Body of pancreas (tissue), 4 donors: ENCODE measurements around the gene HOXB8. TPM values are rescaled to one million over a fixed set of nuclear protein-coding genes. Genes with fewer than 3 reads are reported as not detected.
A peak's percentile ranks its signal among the peaks of the same experiment; 100 is the strongest.

Experiments used
- ATAC-seq: fragments of 150-250 bp; one replicate; pipeline ENCODE4 v1.9.1; 2016
- DNase-seq, 4 donors: peaks; one replicate each; pipeline ENCODE4 v3.0.0-alpha.2; 2019
- H3K27ac ChIP-seq, 4 donors: fragments of 200-600 bp; sonication (generic); 1 replicate in 3 of 4; 2 replicates in 1 of 4; pipeline versions ENCODE4 v1.5.1 to v1.6.1; 2016 to 2019; ENCODE audit warnings: mild to moderate bottlenecking in 1 of 4, mixed read lengths in 1 of 4, moderate library complexity in 1 of 4
- H3K27me3 ChIP-seq, 2 donors: fragments of 200-600 bp; sonication (generic); one replicate each; pipeline ENCODE4 v1.6.0; 2016; ENCODE audit warnings: mild to moderate bottlenecking in 1 of 2
- H3K36me3 ChIP-seq, 2 donors: fragments of 200-600 bp; sonication (generic); replicated peaks in 1 of 2; 2 replicates each; pipeline ENCODE4 v1.5.1; 2016; ENCODE audit warnings: low read depth in 2 of 2; ENCODE audit not compliant: insufficient read depth in 1 of 2
- H3K4me1 ChIP-seq: fragments of 200-600 bp; sonication (generic); one replicate; pipeline ENCODE4 v1.6.0; 2016
- H3K4me3 ChIP-seq, 2 donors: fragments of 200-600 bp; sonication (generic); 1 replicate in 1 of 2; 2 replicates in 1 of 2; pipeline ENCODE4 v1.5.1; 2016 to 2019
- H3K9me3 ChIP-seq, 3 donors: fragments of 200-600 bp; sonication (generic); 1 replicate in 2 of 3; 2 replicates in 1 of 3; pipeline ENCODE4 v1.5.1; 2016
- POLR2A ChIP-seq, 3 donors: fragments of 450-650 bp; IDR thresholded peaks; one replicate each; pipeline ENCODE4 v1.6.1; 2016; ENCODE audit warnings: antibody characterized with exemption in 3 of 3, mild to moderate bottlenecking in 2 of 3
- WGBS, 2 donors: methylation state at CpG; one replicate each; pipeline ENCODE4 v1.1.5; 2017; 5-methylcytosine and 5-hydroxymethylcytosine counted together
- intact Hi-C: fragments of 100-400 bp; cut with DNase I; formaldehyde crosslinking; loops from one replicate; pipeline ENCODE4 v1.15.1; 2023
- total RNA-seq, 2 donors: library from RNA; depleted of rRNA; stranded (reverse); fragments of >200 nt; gene quantifications; one replicate each; pipeline ENCODE4 v1.1.0, GENCODE V29; 2016
- TF ChIP-seq, protein P1 (sequence below), 7 experiments: fragments of 450-650 bp in 4 of 7; fragments of 200-600 bp in 3 of 7; sonication (generic) in 3 of 7; IDR thresholded peaks; one replicate each; pipeline ENCODE4 v1.5.1; 2016 to 2019; ENCODE audit warnings: antibody characterized with exemption in 7 of 7

HOXB8 gene
- total RNA-seq, 2 donors from 2014 or later = not detected

DNA sequence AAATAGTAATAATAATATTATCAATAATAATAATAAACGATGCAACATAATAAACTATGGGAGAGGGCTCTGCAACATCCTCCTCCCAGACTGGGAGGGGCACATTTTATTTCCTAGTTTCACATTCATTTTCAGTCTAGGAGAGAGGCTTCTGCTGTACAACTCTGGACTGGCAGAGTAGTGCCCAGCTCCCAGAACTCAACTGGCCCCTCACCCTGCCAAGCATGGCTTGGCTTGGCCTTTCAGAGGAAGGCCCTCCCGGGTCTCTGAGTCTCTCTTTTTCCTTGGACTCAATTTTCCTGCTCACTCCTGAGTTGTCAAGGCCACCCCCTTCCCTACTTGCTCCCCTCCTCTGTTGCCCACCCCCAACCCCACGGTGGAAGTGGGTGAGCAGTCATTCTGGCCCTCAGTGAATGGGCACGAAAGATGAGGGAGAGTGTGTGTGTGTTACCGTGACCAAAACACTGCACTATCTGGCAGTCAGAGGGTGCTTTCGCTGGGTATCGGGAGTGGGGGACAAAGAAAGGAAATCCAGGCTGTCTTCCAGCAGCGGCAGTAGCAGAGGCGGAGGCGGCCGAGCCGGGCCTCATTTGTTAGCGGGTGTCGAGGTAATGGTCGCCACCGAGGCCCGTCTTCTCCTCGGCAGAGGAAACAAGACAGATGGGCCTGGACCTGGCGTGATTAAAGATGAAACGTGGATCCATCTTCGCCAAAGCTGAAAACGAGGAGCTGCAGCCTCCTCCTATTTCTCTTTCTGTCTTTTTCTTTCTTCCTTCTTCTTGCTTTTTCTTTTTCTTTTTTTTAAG, 39.2 kb downstream of the HOXB8 start:
- Histone ChIP-seq H3K27me3 (peaks cover 0 to 43% of the 10 kb centered on the region in 2 donors), H3K27ac (peak overlapping the region in 3 of 4 donors; percentile 26 to 48 (median 43)), H3K36me3 (no peaks in the 10 kb centered on the region), H3K4me3 (no peak overlapping the region), H3K4me1 (peaks cover 9% of the 10 kb centered on the region), H3K9me3 (no peaks in the 10 kb centered on the region)
- ATAC-seq (no peak), DNase-seq (no peak)
- intact Hi-C loops = no loop called here
- TF ChIP-seq, protein P1, sequence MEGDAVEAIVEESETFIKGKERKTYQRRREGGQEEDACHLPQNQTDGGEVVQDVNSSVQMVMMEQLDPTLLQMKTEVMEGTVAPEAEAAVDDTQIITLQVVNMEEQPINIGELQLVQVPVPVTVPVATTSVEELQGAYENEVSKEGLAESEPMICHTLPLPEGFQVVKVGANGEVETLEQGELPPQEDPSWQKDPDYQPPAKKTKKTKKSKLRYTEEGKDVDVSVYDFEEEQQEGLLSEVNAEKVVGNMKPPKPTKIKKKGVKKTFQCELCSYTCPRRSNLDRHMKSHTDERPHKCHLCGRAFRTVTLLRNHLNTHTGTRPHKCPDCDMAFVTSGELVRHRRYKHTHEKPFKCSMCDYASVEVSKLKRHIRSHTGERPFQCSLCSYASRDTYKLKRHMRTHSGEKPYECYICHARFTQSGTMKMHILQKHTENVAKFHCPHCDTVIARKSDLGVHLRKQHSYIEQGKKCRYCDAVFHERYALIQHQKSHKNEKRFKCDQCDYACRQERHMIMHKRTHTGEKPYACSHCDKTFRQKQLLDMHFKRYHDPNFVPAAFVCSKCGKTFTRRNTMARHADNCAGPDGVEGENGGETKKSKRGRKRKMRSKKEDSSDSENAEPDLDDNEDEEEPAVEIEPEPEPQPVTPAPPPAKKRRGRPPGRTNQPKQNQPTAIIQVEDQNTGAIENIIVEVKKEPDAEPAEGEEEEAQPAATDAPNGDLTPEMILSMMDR (IDR thresholded peaks at IDR 0.05) = no peak
- TF ChIP-seq POLR2A (IDR thresholded peaks at IDR 0.05) = no peak
- WGBS, 2 donors = 8 to 16% methylated on average over 22 of the region's 22 CpGs

DNA sequence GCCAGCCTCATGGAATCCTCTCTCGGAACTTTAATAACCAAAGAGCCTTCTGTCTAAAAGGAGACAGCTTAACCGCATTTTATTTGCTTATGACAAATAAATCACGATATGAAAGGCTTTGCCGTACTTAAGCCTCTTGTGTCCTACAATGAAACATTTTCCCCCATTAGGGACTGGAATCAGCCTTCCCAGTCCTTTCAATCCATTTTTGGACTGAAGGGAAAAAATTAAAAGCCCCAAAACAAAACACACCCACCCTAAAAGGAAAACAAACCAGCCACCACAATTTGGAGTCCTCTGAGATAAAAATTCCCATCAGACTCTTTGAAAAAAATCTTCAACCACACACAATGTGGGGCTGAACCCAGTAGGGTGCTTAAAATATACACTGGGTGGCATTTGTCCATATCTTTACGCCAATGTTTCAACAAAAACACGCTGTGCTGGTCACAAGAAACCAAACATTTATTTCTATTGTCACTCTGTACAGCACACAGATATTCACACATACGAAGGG, 40.0 kb downstream of the HOXB8 start:
- Histone ChIP-seq H3K27ac (no peak overlapping the region), H3K27me3 (peaks cover 0 to 43% of the 10 kb centered on the region in 2 donors)
- intact Hi-C loops = no loop called here

GRCh38 chr17:48574505-48575065, 40.5 kb downstream of the HOXB8 start:
- no peak for DNase-seq
- H3K4me1 ChIP-seq = peaks cover 13% of the 10 kb centered on the region
- H3K9me3 ChIP-seq = no peaks in the 10 kb centered on the region
- no peak overlapping the region for H3K27ac ChIP-seq
- no peaks in the 10 kb centered on the region for H3K36me3 ChIP-seq
- intact Hi-C loops = no loop called here
- no peak overlapping the region for H3K4me3 ChIP-seq
- TF ChIP-seq POLR2A (IDR thresholded peaks at IDR 0.05) = no peak
- TF ChIP-seq, protein P1 (IDR thresholded peaks at IDR 0.05) = no peak
- WGBS, 2 donors = 16 to 18% methylated on average over 8 of the region's 8 CpGs
- H3K27me3 ChIP-seq = peaks cover 0 to 45% of the 10 kb centered on the region in 2 donors
- no peak for ATAC-seq

More for the DNA sequence above, 40.0 kb downstream of the HOXB8 start:
- ATAC-seq (no peak), DNase-seq (no peak)
- H3K9me3 ChIP-seq = no peaks in the 10 kb centered on the region
- WGBS, 2 donors = 17 to 18% methylated on average over 7 of the region's 7 CpGs
- no peak for TF ChIP-seq POLR2A (IDR thresholded peaks at IDR 0.05)
- TF ChIP-seq, protein P1 (IDR thresholded peaks at IDR 0.05) = no peak
- no peak overlapping the region for H3K4me3 ChIP-seq
- H3K36me3 ChIP-seq = no peaks in the 10 kb centered on the region
- H3K4me1 ChIP-seq = peaks cover 13% of the 10 kb centered on the region

- intact Hi-C loops = no loop called here
- H3K27ac ChIP-seq = peak overlapping the region in 2 of 4 donors; percentile 29 to 43
- peaks cover 13% of the 10 kb centered on the region for H3K4me1 ChIP-seq
- DNase-seq (no peak), ATAC-seq (no peak)
- no peaks in the 10 kb centered on the region for H3K9me3 ChIP-seq
- peaks cover 0 to 45% of the 10 kb centered on the region in 2 donors for H3K27me3 ChIP-seq
- no peaks in the 10 kb centered on the region for H3K36me3 ChIP-seq
- 79 to 83% methylated on average over 1 of the region's 1 CpG for WGBS, 2 donors
- no peak for TF ChIP-seq POLR2A (IDR thresholded peaks at IDR 0.05)
- TF ChIP-seq, protein P1 (IDR thresholded peaks at IDR 0.05) = no peak
- H3K4me3 ChIP-seq = no peak overlapping the region
These were observed 43.2 kb downstream of the HOXB8 start for GRCh38 chr17:48571826-48572417.
